ENCODE data around the gene GLS.
"Not testable (repeated sequence)": the region's sequence is repeated elsewhere in the genome, so short reads cannot be mapped to it uniquely, and the experiment has no call there.

GLS gene

DNA sequence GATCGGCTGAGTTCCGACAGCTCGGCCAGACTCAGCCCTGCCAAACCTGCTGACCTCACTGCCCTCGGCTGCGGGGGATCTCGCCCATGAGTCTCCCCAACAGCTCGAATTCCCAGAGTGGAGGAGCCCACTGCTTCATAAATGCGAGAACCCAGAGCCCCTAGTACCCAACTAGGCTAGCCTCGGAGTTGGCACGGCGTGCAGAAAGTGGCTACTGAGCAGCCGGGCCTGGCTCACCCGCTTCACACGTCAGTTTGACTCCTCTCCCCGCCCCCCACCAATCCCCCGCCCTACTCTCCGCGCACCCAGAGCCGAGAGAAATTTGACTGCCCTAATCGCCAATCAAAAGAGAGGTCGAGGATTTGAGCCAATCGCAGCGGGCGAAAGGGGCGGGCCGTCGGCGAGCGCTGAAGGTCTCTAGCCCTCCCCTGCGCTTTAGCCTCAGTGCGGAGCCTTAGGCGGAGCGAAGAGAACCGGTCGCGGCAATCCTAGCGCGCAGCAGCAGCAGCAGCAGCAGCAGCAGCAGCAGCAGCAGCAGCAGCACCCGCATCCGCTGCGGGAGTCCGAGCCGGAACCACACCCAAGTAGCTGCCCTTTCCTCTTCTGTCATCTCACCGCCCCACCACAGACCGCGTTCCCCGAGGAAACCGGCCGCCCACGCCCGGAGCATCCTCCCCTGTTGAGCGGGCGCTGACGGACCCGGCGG lies at the start of gene GLS:
Gene GLS (plus strand): TSS at position 444 of the 706 bp plus-strand sequence. CDS start 264 bp downstream, outside the sequence.
- DNase-seq = peak; percentile 95

- DNase-seq = no peak
Observed at GRCh38 chr2:190831941-190832340, 48.7 kb upstream of the GLS start.

GRCh38 chr2:190834890-190835208 lies 45.8 kb upstream of the GLS start:
- no peak for DNase-seq

DNA sequence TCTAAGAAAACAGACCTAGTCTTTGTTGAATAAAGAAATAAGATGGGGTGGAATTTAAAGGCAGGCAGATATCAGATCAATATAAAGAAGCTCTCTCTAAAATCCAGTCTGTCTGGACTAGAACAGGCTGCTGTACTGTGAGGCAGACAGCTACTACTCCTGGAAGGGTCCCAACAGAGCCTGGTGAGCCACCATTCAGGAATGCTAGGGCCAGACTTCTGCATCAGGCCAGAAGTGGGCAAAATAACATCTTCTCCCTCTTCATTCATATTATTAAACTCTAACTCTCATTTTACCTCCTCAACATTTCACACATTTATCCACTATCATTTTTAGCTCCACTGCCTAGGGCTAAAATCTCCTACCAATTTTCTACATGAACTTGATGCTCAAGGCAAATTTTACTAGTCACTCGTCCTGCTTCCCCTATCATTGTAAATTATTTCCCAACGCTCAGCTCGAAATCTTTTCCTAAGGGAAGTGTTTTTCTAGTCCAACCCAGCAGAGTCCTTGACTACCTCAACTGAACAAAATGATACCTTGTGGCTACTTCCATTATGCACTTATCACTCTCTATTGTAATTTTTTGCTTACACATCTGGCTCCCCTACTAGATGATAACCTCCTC lies 45.2 kb upstream of the GLS start:
- no peak for DNase-seq

- no peak for DNase-seq
Observed at GRCh38 chr2:190836767-190837166, 43.9 kb upstream of the GLS start.

DNA sequence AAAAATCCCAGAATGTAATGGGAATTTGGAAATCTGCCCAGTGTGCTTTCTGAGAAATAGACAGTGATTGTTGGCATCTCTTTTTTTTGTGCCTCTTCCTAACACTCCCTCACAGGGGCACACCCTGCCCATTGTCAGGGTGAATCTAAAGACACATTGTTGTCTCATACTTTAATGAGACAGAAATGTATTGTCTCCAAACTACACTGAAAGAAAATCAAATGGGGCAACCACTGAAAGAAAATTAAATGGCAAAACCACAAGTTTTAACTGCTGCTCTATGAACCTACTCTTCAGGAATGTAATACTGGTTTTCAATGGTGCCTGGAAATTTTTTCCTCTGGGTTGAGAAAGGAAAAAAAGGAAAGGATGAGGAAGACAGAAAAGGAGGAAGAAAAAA lies 43.2 kb upstream of the GLS start:
- no peak for DNase-seq

DNA sequence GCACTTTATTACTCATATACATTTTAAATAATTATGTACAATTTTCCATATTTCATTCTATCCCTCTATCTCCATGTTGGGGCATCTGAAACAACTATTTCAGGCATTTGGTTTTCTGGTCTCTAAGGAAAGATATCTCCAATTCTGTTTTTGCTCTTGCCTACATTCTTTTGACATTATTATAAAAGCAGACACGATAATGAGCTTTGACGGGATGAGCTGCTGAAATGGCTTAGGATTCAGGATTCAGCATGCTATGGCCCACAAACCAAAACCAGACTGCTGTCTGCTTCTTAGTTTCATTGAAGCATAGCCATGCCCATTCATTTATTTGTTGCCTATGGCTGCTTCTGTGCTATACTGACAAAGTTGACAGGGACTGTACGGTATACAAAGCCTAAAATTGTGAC lies 42.7 kb upstream of the GLS start:
- no peak for DNase-seq

GRCh38 chr2:190838492-190838910 lies 42.1 kb upstream of the GLS start:
- DNase-seq = no peak

DNA sequence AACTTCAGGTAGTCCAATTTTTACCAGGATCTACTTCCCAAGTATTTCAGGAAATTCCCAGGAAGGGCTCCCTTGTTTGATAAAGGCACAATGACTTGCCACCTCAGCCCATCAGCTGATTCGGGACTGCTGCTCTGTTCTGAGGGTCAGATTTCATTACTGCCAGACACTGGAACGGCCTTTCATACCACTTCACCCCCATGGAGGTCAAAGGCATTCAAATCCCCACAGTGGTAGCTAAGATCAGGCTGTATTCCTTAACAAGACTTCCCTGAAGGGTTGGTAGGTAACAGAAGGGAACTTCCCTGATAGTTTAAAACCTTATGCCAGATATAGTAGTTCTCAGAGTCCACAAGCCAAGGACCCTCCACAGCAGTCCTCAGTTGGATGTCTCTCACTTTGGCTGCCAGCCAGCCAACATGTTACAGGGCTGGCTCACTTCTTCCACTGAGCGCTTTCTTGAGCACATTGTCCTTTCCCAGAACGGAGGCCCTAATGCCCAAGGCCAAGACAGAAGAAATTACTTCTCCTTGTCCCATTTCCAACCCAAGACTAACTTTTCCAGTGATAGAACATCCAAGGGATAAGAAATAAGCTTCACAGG lies 40.0 kb upstream of the GLS start:
- DNase-seq = no peak

GRCh38 chr2:190841707-190842505 lies 38.7 kb upstream of the GLS start:
- no peak for DNase-seq

GRCh38 chr2:190842606-190843104 lies 38.0 kb upstream of the GLS start:
- no peak for DNase-seq

GRCh38 chr2:190843890-190844699 lies 36.5 kb upstream of the GLS start:
- DNase-seq = no peak

- no peak for DNase-seq
Observed at GRCh38 chr2:190844700-190845401, 35.8 kb upstream of the GLS start.

- no peak for DNase-seq
Observed at GRCh38 chr2:190846746-190847145, 33.9 kb upstream of the GLS start.

GRCh38 chr2:190847504-190848081 lies 33.0 kb upstream of the GLS start:
- DNase-seq = no peak

DNA sequence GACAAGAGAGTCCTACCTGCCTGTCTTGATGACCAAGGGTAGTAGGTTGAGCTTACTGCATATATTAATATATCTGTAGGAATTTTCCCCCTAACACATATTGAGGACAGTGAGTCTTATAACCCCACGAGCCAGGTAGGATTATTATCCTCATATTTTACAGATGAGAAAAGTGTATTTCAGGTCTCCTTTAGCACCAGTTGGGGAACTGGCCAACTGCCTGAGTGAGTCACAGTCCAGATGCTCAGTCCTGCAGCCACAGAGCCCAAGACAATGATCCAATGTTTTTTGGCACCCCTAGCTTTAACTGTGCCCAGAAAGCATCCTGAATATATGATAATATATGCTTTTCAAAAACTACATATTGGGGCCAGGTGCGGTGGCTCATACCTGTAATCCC lies 30.8 kb upstream of the GLS start:
- no peak for DNase-seq

DNA sequence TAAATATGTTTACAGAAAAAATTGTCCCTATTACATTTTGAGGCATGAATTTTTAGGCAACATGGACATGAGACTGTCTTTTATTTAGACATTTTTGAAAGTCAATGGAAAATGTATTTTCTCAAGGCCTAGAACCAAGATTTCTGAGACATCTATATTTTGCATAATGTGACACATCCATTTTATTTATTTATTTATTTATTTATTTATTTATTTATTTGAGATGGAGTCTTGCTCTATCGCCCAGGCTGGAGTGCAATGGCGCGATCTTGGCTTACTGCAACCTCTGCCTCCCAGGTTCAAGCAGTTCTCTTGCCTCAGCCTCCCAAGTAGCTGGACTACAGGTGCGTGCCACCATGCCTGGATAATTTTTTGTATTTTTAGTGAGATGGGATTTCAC lies 27.6 kb upstream of the GLS start:
- not testable (repeated sequence) for DNase-seq

- no peak for DNase-seq
Observed at GRCh38 chr2:190853531-190854383, 26.9 kb upstream of the GLS start.

- no peak for DNase-seq
Observed at GRCh38 chr2:190854726-190855125, 25.9 kb upstream of the GLS start.

DNA sequence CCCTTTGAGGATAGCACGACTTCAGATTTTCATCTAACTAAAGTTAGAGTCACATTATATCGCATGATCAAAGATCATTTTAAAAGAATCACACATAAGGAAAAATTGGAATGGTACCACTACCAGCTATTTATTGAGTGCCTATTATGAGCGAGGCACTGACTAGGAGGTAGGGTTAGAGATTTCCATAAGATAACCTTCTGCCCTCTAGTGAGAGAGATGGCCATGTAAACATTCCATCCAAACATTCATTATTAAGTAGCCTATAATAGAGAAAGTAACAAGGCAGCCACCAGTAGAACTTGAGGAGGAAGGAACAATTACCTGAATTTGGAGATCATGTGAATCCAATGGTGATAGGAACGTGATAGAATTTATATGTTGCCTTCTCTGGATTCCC lies 25.4 kb upstream of the GLS start:
- no peak for DNase-seq

DNA sequence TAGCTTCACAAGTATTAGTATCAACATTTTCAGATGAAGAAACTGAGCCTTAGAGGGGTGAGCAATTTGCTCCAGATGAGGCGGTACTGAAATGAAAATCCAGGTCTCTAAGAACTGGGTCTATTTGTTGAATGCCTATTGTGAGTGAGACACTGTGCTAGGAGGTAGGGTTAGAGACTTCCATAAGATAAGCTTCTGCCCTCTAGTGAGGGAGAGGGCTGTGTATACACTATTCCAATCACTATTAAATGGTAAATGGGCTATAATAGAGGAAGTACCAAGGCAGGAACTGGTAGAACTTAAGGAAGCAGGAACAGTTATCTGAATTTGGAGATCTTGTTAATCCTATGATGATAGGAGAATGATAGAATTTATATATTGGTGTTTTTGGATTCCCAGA lies 23.6 kb upstream of the GLS start:
- DNase-seq = no peak
